Measurements from ENCODE around the gene APOBEC3A. TPM values are rescaled to one million over a fixed set of nuclear protein-coding genes. Genes with fewer than 3 reads are reported as not detected.

APOBEC3A gene
- total and polyA plus RNA-seq, 4 experiments from 2014 or later: not detected

GRCh38 chr22:38923463-38924346 lies 33.7 kb upstream of the APOBEC3A start:
- Mint-ChIP-seq H3K27me3 (peaks cover 16 to 21% of the 10 kb centered on the region in 2 donors), H3K27ac (peak overlapping the region in 1 of 7 donors; percentile 10), H3K4me1 (peaks cover 3 to 5% (median 4%) of the 10 kb centered on the region in 4 donors), H3K36me3 (no peaks in the 10 kb centered on the region), H3K9me3 (no peaks in the 10 kb centered on the region), H3K4me3 (no peak overlapping the region)
- no peaks in the 10 kb centered on the region for H3K27me3 ChIP-seq (ENCODE audit: insufficient read depth, low read length)
- intact Hi-C loops (cut with micrococcal nuclease): no loop called here
- H3K4me1 ChIP-seq (ENCODE audit: insufficient read depth, low read length): no peaks in the 10 kb centered on the region
- CTCF ChIA-PET (ENCODE audit: partially characterized antibody): interaction anchor here (1.2 to 4.8 kb wide), 3 partner anchors 53 to 79 kb away, joined by 4 to 21 read pairs (median 7); no protein-coding TSS in a partner anchor
- H3K9me3 ChIP-seq (ENCODE audit: control insufficient read depth in 1 of 2, low read length in 2 of 2): no peaks in the 10 kb centered on the region
- H3K27ac ChIP-seq (ENCODE audit: low read depth, low read length): no peak overlapping the region
- no peaks in the 10 kb centered on the region for H3K36me3 ChIP-seq (ENCODE audit: insufficient read depth, low read length)
- DNase-seq: no peak
- no peak overlapping the region for H3K4me3 ChIP-seq (ENCODE audit: low read length in 2 of 2)
- POLR2A ChIA-PET (ENCODE audit: partially characterized antibody): no interaction called here

- Mint-ChIP-seq H3K4me1 (peaks cover 3 to 5% (median 4%) of the 10 kb centered on the region in 4 donors), H3K27ac (no peak overlapping the region), H3K36me3 (no peaks in the 10 kb centered on the region), H3K27me3 (peaks cover 18 to 23% of the 10 kb centered on the region in 2 donors), H3K4me3 (no peak overlapping the region), H3K9me3 (no peaks in the 10 kb centered on the region)
- ChIA-PET POLR2A (ENCODE audit: partially characterized antibody) (no interaction called here), CTCF (ENCODE audit: partially characterized antibody) (interaction anchor here (1.2 to 2.1 kb wide), 2 partner anchors 55 to 79 kb away, joined by 4 to 7 read pairs; no protein-coding TSS in a partner anchor)
- no peak for DNase-seq
- Histone ChIP-seq H3K9me3 (ENCODE audit: control insufficient read depth in 1 of 2, low read length in 2 of 2) (no peaks in the 10 kb centered on the region), H3K27ac (ENCODE audit: low read depth, low read length) (no peak overlapping the region), H3K27me3 (ENCODE audit: insufficient read depth, low read length) (no peaks in the 10 kb centered on the region), H3K36me3 (ENCODE audit: insufficient read depth, low read length) (no peaks in the 10 kb centered on the region), H3K4me1 (ENCODE audit: insufficient read depth, low read length) (no peaks in the 10 kb centered on the region), H3K4me3 (ENCODE audit: low read length in 2 of 2) (no peak overlapping the region)
- intact Hi-C loops (cut with micrococcal nuclease): no loop called here
These were observed 33.0 kb upstream of the APOBEC3A start for GRCh38 chr22:38924347-38924952.

GRCh38 chr22:38925571-38926041 lies 31.8 kb upstream of the APOBEC3A start:
- H3K4me3 ChIP-seq (ENCODE audit: low read length in 2 of 2): no peak overlapping the region
- H3K9me3 ChIP-seq (ENCODE audit: control insufficient read depth in 1 of 2, low read length in 2 of 2): no peaks in the 10 kb centered on the region
- no peaks in the 10 kb centered on the region for H3K9me3 Mint-ChIP-seq
- H3K27me3 Mint-ChIP-seq: peaks cover 17 to 23% of the 10 kb centered on the region in 2 donors
- no peak overlapping the region for H3K27ac ChIP-seq (ENCODE audit: low read depth, low read length)
- H3K36me3 Mint-ChIP-seq: no peaks in the 10 kb centered on the region
- H3K27me3 ChIP-seq (ENCODE audit: insufficient read depth, low read length): no peaks in the 10 kb centered on the region
- H3K36me3 ChIP-seq (ENCODE audit: insufficient read depth, low read length): no peaks in the 10 kb centered on the region
- ChIA-PET CTCF (ENCODE audit: partially characterized antibody) (interaction anchor here (2.1 kb wide), 1 partner anchor 78 kb away, joined by 7 read pairs; no protein-coding TSS in a partner anchor), POLR2A (ENCODE audit: partially characterized antibody) (no interaction called here)
- intact Hi-C loops (cut with micrococcal nuclease): loop anchor here (2.0 kb wide), 1 partner anchor 55 kb away; no protein-coding TSS in a partner anchor
- H3K4me1 ChIP-seq (ENCODE audit: insufficient read depth, low read length): no peaks in the 10 kb centered on the region
- H3K4me3 Mint-ChIP-seq: no peak overlapping the region
- no peak overlapping the region for H3K27ac Mint-ChIP-seq
- DNase-seq: no peak
- H3K4me1 Mint-ChIP-seq: peaks cover 3 to 5% (median 4%) of the 10 kb centered on the region in 4 donors

GRCh38 chr22:38927033-38927781 lies 30.2 kb upstream of the APOBEC3A start:
- H3K27ac ChIP-seq (ENCODE audit: low read depth, low read length): no peak overlapping the region
- ChIA-PET POLR2A (ENCODE audit: partially characterized antibody) (no interaction called here), CTCF (ENCODE audit: partially characterized antibody) (interaction anchor here (0.9 to 3.4 kb wide), 2 partner anchors 57 to 77 kb away, joined by 3 to 21 read pairs; partner anchors contain the start of gene CBX6)
- no peak overlapping the region for H3K27ac Mint-ChIP-seq
- H3K27me3 Mint-ChIP-seq: peaks cover 17 to 23% of the 10 kb centered on the region in 2 donors
- H3K4me1 Mint-ChIP-seq: peaks cover 3 to 5% (median 4%) of the 10 kb centered on the region in 4 donors
- H3K4me3 Mint-ChIP-seq: peak overlapping the region in 7 of 8 donors; percentile 48 to 83 (median 69)
- no peaks in the 10 kb centered on the region for H3K36me3 Mint-ChIP-seq
- no peaks in the 10 kb centered on the region for H3K9me3 Mint-ChIP-seq
- H3K9me3 ChIP-seq (ENCODE audit: control insufficient read depth in 1 of 2, low read length in 2 of 2): no peaks in the 10 kb centered on the region
- no peaks in the 10 kb centered on the region for H3K36me3 ChIP-seq (ENCODE audit: insufficient read depth, low read length)
- no peak overlapping the region for H3K4me3 ChIP-seq (ENCODE audit: low read length in 2 of 2)
- H3K27me3 ChIP-seq (ENCODE audit: insufficient read depth, low read length): no peaks in the 10 kb centered on the region
- H3K4me1 ChIP-seq (ENCODE audit: insufficient read depth, low read length): no peaks in the 10 kb centered on the region
- peak in 3 of 5 donors; percentile 5 to 27 (median 12) for DNase-seq
- intact Hi-C loops (cut with micrococcal nuclease): loop anchor here (1.0 to 2.0 kb wide), 2 partner anchors 56 to 76 kb away; no protein-coding TSS in a partner anchor

- DNase-seq: no peak
- no peaks in the 10 kb centered on the region for H3K27me3 ChIP-seq (ENCODE audit: insufficient read depth, low read length)
- Mint-ChIP-seq H3K9me3 (no peaks in the 10 kb centered on the region), H3K27me3 (peaks cover 11 to 13% of the 10 kb centered on the region in 2 donors), H3K4me1 (peaks cover 3 to 5% (median 4%) of the 10 kb centered on the region in 4 donors), H3K27ac (no peak overlapping the region), H3K4me3 (no peak overlapping the region), H3K36me3 (no peaks in the 10 kb centered on the region)
- intact Hi-C loops (cut with micrococcal nuclease): no loop called here
- H3K36me3 ChIP-seq (ENCODE audit: insufficient read depth, low read length): no peaks in the 10 kb centered on the region
- ChIA-PET POLR2A (ENCODE audit: partially characterized antibody) (no interaction called here), CTCF (ENCODE audit: partially characterized antibody) (interaction anchor here (1.0 to 1.7 kb wide), 3 partner anchors 9 to 72 kb away, joined by 3 to 6 read pairs (median 5); no protein-coding TSS in a partner anchor)
- no peaks in the 10 kb centered on the region for H3K9me3 ChIP-seq (ENCODE audit: control insufficient read depth in 1 of 2, low read length in 2 of 2)
- H3K4me1 ChIP-seq (ENCODE audit: insufficient read depth, low read length): no peaks in the 10 kb centered on the region
- no peak overlapping the region for H3K4me3 ChIP-seq (ENCODE audit: low read length in 2 of 2)
- no peak overlapping the region for H3K27ac ChIP-seq (ENCODE audit: low read depth, low read length)
These were observed 26.9 kb upstream of the APOBEC3A start for GRCh38 chr22:38930512-38930911.

GRCh38 chr22:38935023-38935422 lies 22.4 kb upstream of the APOBEC3A start:
- no peak for DNase-seq
- CTCF ChIA-PET (ENCODE audit: partially characterized antibody): no interaction called here
- POLR2A ChIA-PET (ENCODE audit: partially characterized antibody): no interaction called here
- Histone ChIP-seq H3K9me3 (ENCODE audit: control insufficient read depth in 1 of 2, low read length in 2 of 2) (no peaks in the 10 kb centered on the region), H3K27ac (ENCODE audit: low read depth, low read length) (no peak overlapping the region), H3K27me3 (ENCODE audit: insufficient read depth, low read length) (no peaks in the 10 kb centered on the region), H3K36me3 (ENCODE audit: insufficient read depth, low read length) (no peaks in the 10 kb centered on the region), H3K4me1 (ENCODE audit: insufficient read depth, low read length) (no peaks in the 10 kb centered on the region), H3K4me3 (ENCODE audit: low read length in 2 of 2) (no peak overlapping the region)
- Mint-ChIP-seq H3K27ac (no peak overlapping the region), H3K27me3 (peaks cover 10% of the 10 kb centered on the region in 2 donors), H3K9me3 (no peaks in the 10 kb centered on the region), H3K36me3 (no peaks in the 10 kb centered on the region), H3K4me1 (no peaks in the 10 kb centered on the region), H3K4me3 (no peak overlapping the region)
- intact Hi-C loops (cut with micrococcal nuclease): no loop called here

Data from CD4-positive, alpha-beta memory T cell (primary cell).